OCI-LY3 (cell line): Measurements from ENCODE around the gene WDR90.

Experiments
- H2AFZ ChIP-seq: fragments of 200-600, 300-600 bp; shearing (Covaris generic); 2 replicates; pipeline ENCODE4 v1.6.0; 2014; ENCODE audit warnings: antibody characterized with exemption, low read depth, low read length
- H3K27ac ChIP-seq: fragments of 200-600, 300-600 bp; sonication (generic); 2 replicates; pipeline ENCODE4 v1.5.1; 2014; ENCODE audit warnings: mild to moderate bottlenecking, low read length, moderate library complexity, mixed read lengths
- H3K27me3 ChIP-seq: fragments of 200-600, 300-600 bp; sonication (generic); 2 replicates; pipeline ENCODE4 v1.6.1; 2014; ENCODE audit warnings: low read depth, low read length, mixed read lengths
- H3K36me3 ChIP-seq: fragments of 200-600, 300-600 bp; sonication (generic); replicated peaks from 2 replicates; pipeline ENCODE3; 2014; ENCODE audit warnings: low read depth, low read length, mixed read lengths
- H3K4me1 ChIP-seq: fragments of 300-600, 200-600 bp; sonication (generic); 2 replicates; pipeline ENCODE4 v1.6.1; 2014; ENCODE audit warnings: low read length, mixed read lengths
- H3K4me2 ChIP-seq: fragments of 200-600, 300-600 bp; sonication (generic); 2 replicates; pipeline ENCODE4 v1.6.1; 2014; ENCODE audit warnings: low read length, mixed read lengths
- H3K4me3 ChIP-seq: fragments of 300-600, 200-600 bp; sonication (generic); 2 replicates; pipeline ENCODE4 v1.5.1; 2014; ENCODE audit warnings: antibody characterized with exemption, mild to moderate bottlenecking, low read length, moderate library complexity
- H3K79me2 ChIP-seq: fragments of 300-600, 200-600 bp; shearing (Covaris generic); 2 replicates; pipeline ENCODE4 v1.6.1; 2014; ENCODE audit warnings: mild to moderate bottlenecking, low read length, mixed read lengths
- H3K9ac ChIP-seq: fragments of 300-600, 200-600 bp; shearing (Covaris generic); 2 replicates; pipeline ENCODE4 v1.6.0; 2014; ENCODE audit warnings: mild to moderate bottlenecking, low read length, moderate library complexity
- H3K9me3 ChIP-seq: fragments of 200-600, 300-600 bp; shearing (Covaris generic); 2 replicates; pipeline ENCODE4 v1.6.1; 2014; ENCODE audit warnings: low read length, mixed read lengths; ENCODE audit not compliant: insufficient read depth
- H4K20me1 ChIP-seq: fragments of 200-600, 300-600 bp; sonication (generic); 2 replicates; pipeline ENCODE4 v1.6.1; 2016; ENCODE audit warnings: low read length, mixed read lengths; ENCODE audit not compliant: insufficient read depth
- EZH2phosphoT487 ChIP-seq: fragments of 200-600 bp; shearing (Covaris generic); IDR thresholded peaks from 2 replicates; pipeline ENCODE4 v1.6.1; 2018; ENCODE audit warnings: antibody characterized with exemption, mixed run types, low read depth
- TF ChIP-seq, protein P1 (sequence below): fragments of 200-600, 300-600 bp; sonication (generic); IDR thresholded peaks from 2 replicates; pipeline ENCODE4 v1.5.1; 2014; ENCODE audit warnings: antibody characterized with exemption, low read length, low read depth

Gene WDR90

DNA sequence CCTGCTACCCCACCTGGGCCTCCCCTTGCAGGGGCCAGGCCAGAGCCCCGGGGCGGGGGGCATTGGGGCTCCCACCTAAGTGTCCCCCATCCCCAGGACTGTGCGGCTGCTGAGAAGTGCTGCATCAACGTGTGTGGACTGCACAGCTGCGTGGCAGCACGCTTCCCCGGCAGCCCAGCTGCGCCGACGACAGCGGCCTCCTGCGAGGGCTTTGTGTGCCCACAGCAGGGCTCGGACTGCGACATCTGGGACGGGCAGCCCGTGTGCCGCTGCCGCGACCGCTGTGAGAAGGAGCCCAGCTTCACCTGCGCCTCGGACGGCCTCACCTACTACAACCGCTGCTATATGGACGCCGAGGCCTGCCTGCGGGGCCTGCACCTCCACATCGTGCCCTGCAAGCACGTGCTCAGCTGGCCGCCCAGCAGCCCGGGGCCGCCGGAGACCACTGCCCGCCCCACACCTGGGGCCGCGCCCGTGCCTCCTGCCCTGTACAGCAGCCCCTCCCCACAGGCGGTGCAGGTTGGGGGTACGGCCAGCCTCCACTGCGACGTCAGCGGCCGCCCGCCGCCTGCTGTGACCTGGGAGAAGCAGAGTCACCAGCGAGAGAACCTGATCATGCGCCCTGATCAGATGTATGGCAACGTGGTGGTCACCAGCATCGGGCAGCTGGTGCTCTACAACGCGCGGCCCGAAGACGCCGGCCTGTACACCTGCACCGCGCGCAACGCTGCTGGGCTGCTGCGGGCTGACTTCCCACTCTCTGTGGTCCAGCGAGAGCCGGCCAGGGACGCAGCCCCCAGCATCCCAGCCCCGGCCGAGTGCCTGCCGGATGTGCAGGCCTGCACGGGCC lies 16.5 kb upstream of the WDR90 start:
- H4K20me1 ChIP-seq = peaks cover 10% of the 10 kb centered on the region; the same call in 1 of the 2 replicates
- no peak overlapping the region for H2AFZ ChIP-seq
- peaks cover 10% of the 10 kb centered on the region for H3K4me1 ChIP-seq
- peaks cover 16% of the 10 kb centered on the region for H3K79me2 ChIP-seq
- H3K9ac ChIP-seq = no peak overlapping the region
- H3K27ac ChIP-seq = no peak overlapping the region
- no peak overlapping the region for H3K4me2 ChIP-seq
- no peaks in the 10 kb centered on the region for H3K27me3 ChIP-seq
- TF ChIP-seq, protein P1, sequence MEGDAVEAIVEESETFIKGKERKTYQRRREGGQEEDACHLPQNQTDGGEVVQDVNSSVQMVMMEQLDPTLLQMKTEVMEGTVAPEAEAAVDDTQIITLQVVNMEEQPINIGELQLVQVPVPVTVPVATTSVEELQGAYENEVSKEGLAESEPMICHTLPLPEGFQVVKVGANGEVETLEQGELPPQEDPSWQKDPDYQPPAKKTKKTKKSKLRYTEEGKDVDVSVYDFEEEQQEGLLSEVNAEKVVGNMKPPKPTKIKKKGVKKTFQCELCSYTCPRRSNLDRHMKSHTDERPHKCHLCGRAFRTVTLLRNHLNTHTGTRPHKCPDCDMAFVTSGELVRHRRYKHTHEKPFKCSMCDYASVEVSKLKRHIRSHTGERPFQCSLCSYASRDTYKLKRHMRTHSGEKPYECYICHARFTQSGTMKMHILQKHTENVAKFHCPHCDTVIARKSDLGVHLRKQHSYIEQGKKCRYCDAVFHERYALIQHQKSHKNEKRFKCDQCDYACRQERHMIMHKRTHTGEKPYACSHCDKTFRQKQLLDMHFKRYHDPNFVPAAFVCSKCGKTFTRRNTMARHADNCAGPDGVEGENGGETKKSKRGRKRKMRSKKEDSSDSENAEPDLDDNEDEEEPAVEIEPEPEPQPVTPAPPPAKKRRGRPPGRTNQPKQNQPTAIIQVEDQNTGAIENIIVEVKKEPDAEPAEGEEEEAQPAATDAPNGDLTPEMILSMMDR = no peak
- TF ChIP-seq EZH2phosphoT487 = no peak
- H3K36me3 ChIP-seq = peaks cover 12% of the 10 kb centered on the region
- no peak overlapping the region for H3K4me3 ChIP-seq
- no peaks in the 10 kb centered on the region for H3K9me3 ChIP-seq

DNA sequence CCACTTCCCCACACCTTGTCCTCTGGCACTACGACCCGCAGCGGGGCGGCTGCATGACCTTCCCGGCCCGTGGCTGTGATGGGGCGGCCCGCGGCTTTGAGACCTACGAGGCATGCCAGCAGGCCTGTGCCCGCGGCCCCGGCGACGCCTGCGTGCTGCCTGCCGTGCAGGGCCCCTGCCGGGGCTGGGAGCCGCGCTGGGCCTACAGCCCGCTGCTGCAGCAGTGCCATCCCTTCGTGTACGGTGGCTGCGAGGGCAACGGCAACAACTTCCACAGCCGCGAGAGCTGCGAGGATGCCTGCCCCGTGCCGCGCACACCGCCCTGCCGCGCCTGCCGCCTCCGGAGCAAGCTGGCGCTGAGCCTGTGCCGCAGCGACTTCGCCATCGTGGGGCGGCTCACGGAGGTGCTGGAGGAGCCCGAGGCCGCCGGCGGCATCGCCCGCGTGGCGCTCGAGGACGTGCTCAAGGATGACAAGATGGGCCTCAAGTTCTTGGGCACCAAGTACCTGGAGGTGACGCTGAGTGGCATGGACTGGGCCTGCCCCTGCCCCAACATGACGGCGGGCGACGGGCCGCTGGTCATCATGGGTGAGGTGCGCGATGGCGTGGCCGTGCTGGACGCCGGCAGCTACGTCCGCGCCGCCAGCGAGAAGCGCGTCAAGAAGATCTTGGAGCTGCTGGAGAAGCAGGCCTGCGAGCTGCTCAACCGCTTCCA lies 15.7 kb upstream of the WDR90 start:
- Histone ChIP-seq H3K79me2 (peaks cover 16% of the 10 kb centered on the region), H3K4me3 (no peak overlapping the region), H4K20me1 (peaks cover 10% of the 10 kb centered on the region; the same call in 1 of the 2 replicates), H3K4me2 (no peak overlapping the region), H2AFZ (no peak overlapping the region), H3K9me3 (no peaks in the 10 kb centered on the region), H3K4me1 (peaks cover 10% of the 10 kb centered on the region), H3K27ac (no peak overlapping the region), H3K36me3 (peaks cover 12% of the 10 kb centered on the region), H3K9ac (no peak overlapping the region), H3K27me3 (no peaks in the 10 kb centered on the region)
- TF ChIP-seq EZH2phosphoT487 = no peak
- TF ChIP-seq, protein P1 = no peak

DNA sequence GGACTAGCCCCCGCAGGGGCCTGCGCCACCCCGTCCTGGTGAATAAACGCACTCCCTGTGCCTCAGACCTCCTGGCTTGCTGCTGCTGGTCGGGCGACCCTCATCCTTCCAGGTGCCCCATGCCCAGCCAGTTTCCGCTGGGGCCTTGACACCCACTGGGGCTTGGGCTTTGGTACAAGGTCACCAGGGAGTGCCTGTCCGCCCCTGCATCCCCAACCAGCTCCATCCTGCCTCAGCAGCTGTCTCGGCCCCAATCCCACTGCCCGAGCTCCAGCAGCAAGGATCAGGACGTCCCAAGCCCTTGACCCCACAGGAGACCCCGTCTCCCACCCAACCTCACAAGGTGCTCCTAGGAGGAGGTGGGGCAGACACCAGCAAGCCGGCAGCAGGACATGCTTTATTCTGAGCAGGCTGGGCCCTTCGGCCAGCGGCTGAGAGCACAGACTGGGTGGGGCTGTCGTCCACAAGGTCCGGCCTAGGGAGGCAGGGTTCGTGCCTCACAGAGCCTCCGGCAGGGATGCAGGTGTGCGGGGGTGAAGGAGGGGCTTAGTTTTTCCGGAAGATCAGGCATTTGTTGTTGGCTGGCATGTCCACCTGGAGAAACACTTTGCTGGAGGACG lies 15.0 kb upstream of the WDR90 start:
- no peaks in the 10 kb centered on the region for H3K27me3 ChIP-seq
- H3K9ac ChIP-seq = no peak overlapping the region
- peaks cover 10% of the 10 kb centered on the region; the same call in 1 of the 2 replicates for H4K20me1 ChIP-seq
- no peak overlapping the region for H3K4me3 ChIP-seq
- no peak overlapping the region for H3K4me2 ChIP-seq
- H3K4me1 ChIP-seq = peaks cover 16% of the 10 kb centered on the region
- H2AFZ ChIP-seq = no peak overlapping the region
- peaks cover 16% of the 10 kb centered on the region for H3K79me2 ChIP-seq
- peaks cover 12% of the 10 kb centered on the region for H3K36me3 ChIP-seq
- H3K27ac ChIP-seq = no peak overlapping the region
- H3K9me3 ChIP-seq = no peaks in the 10 kb centered on the region
- TF ChIP-seq, protein P1 = no peak
- no peak for TF ChIP-seq EZH2phosphoT487

GRCh38 chr16:634996-635395 lies 14.2 kb upstream of the WDR90 start:
- H3K36me3 ChIP-seq = peaks cover 12% of the 10 kb centered on the region
- peaks cover 20% of the 10 kb centered on the region for H3K4me1 ChIP-seq
- peak overlapping the region; percentile 92 for H3K9ac ChIP-seq
- peaks cover 10% of the 10 kb centered on the region; the same call in 1 of the 2 replicates for H4K20me1 ChIP-seq
- H3K27ac ChIP-seq = no peak overlapping the region
- peak overlapping the region; percentile 91 for H3K4me2 ChIP-seq
- no peaks in the 10 kb centered on the region for H3K9me3 ChIP-seq
- H3K79me2 ChIP-seq = peaks cover 16% of the 10 kb centered on the region
- no peak overlapping the region for H2AFZ ChIP-seq
- peak overlapping the region; percentile 92 for H3K4me3 ChIP-seq
- no peaks in the 10 kb centered on the region for H3K27me3 ChIP-seq
- TF ChIP-seq EZH2phosphoT487 = no peak
- TF ChIP-seq, protein P1 = no peak
